Activated CD4-positive, alpha-beta T cell treated with anti-CD3 and anti-CD28 coated beads for 1 hour (primary cell): ENCODE measurements around the gene OS9.
"Not testable (repeated sequence)": the region's sequence is repeated elsewhere in the genome, so short reads cannot be mapped to it uniquely, and the experiment has no call there.

Experiments
- DNase-seq: peaks from one replicate; pipeline ENCODE4 v3.0.0-alpha.2; 2020

Gene OS9

DNA sequence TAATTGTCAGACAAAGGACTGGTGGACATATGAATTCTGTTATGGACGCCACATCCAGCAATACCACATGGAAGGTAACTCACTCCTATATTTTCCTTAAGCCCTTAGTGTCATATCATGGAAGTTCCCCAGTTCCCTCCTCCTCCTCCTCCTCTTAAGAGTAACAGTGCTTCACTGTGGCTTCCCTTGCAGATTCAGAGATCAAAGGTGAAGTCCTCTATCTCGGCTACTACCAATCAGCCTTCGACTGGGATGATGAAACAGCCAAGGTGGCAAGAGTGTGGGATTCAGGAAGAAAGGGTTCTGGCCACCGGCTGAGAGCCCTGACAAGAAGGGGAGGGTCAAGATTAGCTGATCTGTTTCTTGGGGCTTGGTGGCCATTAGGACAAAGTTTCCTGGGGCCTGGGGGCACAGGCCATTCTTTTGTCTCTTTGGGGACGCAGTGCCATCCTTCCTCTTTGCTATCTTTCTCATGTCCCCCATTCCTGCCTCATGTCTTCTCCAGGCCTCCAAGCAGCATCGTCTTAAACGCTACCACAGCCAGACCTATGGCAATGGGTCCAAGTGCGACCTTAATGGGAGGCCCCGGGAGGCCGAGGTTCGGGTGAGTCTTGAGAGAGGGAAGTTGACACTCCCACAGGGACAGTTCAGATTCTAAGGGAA, 2.0 kb downstream of the OS9 start:
- no peak for DNase-seq

DNA sequence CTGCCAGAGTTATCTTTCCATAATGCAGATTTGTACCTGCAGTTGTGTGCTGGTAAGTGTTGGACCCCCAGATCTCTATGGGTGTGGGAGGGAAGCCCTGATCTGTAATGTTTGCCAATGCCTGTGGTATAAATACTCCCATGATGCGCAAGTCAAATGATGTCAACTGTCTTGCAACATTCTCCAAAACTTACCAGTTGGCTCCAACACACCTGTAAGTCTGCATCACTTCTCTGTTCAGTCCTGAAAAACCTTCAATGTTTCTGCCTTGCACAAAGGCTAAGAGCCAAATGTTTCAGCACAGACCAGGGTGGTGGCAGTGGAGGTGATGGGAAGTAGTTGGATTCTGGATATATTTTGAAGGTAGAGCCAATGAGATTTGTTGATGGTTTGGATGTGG, 3.1 kb downstream of the OS9 start:
- DNase-seq = no peak

DNA sequence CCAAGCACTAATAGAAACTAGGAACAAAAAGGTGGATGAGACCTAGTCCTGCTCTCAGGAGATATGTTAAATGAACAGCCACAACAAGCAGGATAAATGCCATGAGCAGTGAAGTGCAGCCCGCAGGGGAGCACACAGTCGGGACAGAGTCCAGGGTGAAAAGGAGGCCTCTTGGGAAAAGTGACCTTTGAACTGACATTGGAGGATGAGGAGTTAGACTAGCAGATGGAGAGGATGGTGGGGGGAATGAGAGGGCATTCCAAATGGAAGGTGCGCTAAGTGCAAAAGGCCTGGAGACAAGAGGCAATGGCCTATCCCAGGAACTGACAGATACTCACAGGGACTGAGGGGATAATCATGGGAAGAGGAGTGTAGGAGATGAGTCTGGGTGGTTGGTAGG, 4.5 kb downstream of the OS9 start:
- DNase-seq = no peak

DNA sequence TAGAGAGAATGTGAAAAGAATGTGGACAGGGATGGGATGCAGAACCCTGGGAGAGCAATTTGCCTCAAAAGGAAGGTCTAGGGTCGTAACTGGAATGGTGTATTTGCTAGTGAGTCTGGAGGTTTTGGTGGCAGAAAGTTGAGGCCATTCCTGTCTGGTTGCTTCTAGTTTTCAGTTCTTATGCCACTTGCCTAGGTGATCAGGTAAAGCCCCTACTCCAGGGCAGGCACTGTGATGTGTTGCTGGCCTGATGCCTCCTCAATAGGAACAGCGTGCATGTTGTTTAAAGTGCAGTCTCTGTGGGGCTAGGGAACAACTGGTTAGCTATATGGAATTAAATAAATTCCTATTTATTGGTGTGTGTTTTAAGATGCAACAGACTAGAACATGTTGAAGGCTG, 6.4 kb downstream of the OS9 start:
- no peak for DNase-seq

DNA sequence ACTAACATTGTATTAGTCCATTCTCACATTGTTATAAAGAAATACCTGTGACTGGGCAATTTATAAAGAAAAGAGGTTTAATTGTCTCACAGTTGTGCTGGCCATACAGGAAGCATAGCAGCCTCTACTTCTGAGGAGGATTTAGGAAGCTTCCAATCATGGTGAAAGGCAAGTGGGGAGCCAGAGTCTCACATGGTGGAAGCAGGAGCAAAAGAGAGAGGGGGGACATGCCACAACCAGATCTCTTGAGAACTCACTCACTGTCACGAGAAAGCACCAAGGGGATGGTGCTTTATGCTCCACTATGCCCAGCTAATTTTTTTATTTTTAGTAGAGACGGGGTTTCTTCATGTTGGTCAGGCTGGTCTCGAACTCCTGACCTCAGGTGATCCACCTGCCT, 13.3 kb downstream of the OS9 start:
- no peak for DNase-seq

DNA sequence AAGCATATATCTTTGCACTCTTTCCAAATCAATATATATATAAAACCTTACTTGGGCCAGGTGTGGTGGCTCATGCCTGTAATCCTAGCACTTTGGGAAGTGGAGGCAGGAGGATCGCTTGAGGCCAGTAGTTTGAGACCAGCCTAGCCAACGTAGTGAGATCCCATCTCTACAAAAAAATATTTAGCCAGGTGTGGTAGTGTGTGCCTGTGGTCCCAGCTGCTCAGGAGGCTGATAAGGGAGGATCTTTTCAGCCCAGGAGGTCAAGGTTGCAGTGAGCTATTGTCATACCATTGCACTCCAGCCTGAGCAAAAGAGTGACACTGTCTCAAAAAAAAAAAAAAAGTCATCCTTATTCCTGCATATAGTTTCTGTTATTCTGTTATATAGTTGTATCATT, 14.4 kb downstream of the OS9 start:
- no peak for DNase-seq

DNA sequence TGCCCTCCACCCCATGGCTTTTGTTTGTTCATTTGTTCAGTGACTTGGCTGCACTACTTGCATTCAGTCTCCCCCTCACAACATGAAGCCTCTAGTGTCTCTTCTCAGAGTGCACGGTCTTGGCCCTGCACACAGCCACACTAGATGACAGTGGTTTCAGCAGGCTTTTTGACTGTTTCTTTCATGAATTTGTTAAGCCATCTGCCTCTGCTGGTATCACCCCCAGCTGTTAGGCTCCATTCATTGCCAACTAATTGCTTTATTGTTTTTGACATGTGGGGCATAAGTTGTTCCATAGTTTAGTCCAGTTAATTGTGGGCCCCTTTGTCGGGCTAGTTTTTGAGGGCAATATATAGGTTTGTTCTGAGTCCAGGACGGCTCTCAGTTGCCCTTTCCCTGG, 18.8 kb downstream of the OS9 start:
- no peak for DNase-seq

DNA sequence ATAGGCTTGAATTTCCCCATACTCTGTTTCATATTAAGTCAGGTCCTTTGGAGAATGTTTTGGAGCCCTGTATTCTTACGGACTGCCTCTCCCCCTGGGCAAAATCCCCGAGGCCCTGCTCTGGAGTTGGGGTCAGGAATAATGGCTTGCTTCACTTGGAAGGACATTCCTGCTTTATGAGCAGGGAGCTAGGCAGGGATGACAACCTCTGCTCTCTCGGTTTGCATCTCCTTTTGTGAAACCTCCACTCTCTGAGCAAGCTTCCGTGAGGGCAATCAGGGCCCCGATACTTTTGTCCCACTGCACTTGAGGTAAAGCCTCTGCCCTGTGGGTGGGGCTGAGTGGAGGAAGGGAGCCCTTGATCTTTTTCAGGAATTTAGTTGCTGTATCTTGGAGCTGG, 19.3 kb downstream of the OS9 start:
- DNase-seq = no peak

DNA sequence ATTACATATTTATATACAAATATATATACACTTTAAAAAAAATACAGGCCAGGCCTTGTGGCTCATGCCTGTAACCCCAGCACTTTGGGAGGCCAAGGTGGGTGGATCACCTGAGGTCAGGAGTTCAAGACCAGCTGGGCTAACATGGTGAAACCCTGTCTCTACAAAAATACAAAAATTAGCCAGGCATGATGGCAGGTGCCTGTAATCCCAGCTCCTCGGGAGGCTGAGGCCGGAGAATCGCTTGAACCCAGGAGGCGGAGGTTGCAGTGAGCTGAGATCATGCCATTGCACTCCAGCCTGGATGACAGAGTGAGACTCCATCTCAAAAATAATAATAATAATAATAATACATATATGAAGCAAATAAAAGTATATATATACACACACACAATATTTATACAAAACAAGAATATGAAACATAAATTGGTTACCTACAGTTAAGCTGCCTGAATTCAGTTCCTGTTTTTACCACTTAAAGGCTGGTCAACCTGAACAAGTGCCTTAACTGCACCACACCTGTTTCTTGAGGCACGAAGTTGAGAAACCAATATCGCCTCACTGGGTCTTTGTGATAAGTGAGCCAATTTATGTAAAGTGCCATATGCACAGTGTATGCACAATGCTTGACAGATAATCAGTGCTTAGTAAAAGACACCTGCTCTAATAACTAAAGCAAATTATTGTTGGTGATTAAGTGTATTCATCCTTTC, 21.3 kb downstream of the OS9 start:
- not testable (repeated sequence) for DNase-seq

DNA sequence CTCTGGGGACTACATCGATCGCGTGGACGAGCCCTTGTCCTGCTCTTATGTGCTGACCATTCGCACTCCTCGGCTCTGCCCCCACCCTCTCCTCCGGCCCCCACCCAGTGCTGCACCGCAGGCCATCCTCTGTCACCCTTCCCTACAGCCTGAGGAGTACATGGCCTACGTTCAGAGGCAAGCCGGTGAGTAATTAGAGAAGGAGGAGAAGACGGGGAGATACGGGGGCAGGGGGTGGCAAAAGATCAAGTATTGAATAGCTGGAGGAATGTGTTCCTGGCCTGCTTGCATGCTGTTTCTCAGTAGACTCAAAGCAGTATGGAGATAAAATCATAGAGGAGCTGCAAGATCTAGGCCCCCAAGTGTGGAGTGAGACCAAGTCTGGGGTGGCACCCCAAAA, 21.9 kb downstream of the OS9 start:
- DNase-seq = no peak

DNA sequence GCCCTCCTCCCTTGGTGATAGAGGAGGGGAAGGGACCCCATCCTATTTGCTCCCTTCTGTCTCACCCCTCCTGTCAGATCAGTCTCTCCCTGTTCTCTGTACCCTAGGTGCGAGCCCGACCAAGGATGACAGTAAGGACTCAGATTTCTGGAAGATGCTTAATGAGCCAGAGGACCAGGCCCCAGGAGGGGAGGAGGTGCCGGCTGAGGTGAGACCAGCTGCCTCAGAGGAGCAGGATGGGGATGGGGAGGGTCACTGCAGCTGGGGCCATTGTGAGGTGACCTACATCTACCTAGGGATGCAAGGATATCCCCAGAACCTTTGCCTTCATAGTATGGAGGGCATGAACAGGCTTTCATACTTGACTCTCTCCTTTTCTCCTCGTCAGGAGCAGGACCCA, 22.4 kb downstream of the OS9 start:
- no peak for DNase-seq

DNA sequence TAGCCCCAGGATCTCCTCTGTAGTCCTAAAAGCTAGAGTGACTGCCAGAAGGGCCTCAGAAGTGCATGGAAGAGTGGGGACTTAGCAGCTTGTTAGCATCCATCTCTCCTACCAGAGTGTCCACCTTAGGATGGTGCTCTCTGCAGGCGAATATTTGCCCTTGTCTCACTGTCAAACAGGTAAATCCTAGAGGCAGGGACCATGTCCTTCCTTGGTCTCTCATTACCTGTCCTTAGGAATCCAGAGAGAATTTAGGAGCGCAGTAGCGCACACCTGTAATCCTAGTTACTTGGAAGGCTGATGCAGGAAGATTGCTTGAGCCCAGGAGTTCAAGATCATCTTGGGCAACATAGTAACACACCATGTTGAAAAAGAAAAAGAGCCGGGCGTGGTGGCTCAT, 23.2 kb downstream of the OS9 start:
- DNase-seq = no peak

DNA sequence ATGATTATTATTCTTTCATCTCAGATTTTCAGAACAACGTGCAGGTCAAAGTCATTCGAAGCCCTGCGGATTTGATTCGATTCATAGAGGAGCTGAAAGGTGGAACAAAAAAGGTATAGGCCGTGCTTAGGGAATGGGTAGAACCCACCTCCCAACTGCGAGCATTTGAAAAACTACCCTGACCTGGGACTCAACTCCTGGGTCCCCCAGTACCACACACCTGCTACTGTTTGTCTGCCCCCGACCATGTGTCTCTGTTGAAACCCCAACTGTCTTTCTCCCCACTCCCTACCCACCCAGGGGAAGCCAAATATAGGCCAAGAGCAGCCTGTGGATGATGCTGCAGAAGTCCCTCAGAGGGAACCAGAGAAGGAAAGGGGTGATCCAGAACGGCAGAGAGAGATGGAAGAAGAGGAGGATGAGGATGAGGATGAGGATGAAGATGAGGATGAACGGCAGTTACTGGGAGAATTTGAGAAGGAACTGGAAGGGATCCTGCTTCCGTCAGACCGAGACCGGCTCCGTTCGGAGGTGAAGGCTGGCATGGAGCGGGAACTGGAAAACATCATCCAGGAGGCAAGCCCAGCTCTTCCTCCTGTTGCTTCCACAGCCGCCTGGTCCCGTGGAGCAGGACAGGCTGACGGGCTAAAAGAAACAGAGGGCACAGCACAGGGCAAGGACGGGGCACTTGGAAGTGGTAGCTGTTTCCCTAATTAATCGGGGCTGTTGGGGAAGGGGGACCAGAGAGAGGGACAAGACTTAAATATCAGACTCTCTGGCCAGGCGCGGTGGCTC, 24.1 kb downstream of the OS9 start:
- no peak for DNase-seq

DNA sequence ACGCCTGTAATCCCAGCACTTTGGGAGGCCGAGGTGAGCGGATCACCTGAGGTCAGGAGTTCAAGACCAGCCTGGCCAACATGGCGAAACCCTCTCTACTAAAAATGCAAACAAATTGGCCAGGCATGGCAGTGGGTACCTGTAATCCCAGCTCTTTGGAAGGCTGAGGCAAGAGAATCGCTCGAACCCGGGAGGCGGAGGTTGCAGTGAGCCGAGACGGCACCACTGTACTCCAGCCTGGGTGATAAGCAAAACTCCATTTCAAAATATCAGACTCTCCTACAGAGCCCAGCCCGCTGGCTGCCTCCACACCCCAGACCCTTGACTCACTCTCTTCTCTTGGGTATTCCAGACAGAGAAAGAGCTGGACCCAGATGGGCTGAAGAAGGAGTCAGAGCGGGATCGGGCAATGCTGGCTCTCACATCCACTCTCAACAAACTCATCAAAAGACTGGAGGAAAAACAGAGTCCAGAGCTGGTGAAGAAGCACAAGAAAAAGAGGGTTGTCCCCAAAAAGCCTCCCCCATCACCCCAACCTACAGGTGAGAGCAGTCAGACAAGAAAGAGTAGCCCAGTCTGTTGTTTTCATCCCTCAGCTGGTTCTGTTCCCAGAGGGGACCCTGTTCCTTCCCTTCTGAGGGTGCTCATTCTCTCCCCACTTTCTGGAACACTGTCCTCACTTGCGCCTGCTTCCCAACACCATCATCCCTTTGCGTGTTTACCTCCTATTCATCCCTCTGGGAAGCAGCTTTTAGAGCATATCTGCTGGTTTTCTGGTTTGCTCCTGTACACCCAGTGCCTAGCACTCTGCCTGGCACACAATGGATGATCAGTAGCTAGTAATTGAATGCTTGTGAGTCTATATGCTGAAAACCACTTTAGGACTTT, 25.0 kb downstream of the OS9 start:
- DNase-seq = no peak

DNA sequence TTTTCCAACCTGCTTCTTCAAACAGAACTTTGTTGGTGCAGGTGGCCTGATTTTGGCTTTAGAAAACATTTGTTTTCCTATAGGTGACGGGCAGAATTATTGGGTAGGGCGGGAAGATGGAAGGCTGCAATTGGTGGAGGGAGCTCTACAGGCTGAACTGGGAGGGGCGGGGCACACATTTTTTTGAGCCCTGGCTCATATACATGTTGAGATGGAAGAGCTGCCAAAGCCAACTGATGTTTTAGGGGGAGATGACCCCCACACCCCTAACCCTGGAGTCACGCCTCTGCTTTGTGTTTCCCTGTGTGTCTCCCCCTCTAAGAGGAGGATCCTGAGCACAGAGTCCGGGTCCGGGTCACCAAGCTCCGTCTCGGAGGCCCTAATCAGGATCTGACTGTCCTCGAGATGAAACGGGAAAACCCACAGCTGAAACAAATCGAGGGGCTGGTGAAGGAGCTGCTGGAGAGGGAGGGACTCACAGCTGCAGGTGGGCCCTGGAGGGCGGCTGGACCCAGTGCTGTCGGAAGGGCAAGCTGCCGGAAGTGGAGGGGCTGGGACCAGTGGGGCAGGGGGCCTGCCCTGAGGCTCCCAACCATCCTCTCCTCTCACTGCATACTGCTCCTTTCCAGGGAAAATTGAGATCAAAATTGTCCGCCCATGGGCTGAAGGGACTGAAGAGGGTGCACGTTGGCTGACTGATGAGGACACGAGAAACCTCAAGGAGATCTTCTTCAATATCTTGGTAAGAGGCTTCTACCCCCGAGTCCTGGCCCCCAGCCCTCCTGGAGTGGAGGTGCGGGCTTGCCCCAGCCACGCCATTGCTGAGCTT, 26.1 kb downstream of the OS9 start:
- no peak for DNase-seq

DNA sequence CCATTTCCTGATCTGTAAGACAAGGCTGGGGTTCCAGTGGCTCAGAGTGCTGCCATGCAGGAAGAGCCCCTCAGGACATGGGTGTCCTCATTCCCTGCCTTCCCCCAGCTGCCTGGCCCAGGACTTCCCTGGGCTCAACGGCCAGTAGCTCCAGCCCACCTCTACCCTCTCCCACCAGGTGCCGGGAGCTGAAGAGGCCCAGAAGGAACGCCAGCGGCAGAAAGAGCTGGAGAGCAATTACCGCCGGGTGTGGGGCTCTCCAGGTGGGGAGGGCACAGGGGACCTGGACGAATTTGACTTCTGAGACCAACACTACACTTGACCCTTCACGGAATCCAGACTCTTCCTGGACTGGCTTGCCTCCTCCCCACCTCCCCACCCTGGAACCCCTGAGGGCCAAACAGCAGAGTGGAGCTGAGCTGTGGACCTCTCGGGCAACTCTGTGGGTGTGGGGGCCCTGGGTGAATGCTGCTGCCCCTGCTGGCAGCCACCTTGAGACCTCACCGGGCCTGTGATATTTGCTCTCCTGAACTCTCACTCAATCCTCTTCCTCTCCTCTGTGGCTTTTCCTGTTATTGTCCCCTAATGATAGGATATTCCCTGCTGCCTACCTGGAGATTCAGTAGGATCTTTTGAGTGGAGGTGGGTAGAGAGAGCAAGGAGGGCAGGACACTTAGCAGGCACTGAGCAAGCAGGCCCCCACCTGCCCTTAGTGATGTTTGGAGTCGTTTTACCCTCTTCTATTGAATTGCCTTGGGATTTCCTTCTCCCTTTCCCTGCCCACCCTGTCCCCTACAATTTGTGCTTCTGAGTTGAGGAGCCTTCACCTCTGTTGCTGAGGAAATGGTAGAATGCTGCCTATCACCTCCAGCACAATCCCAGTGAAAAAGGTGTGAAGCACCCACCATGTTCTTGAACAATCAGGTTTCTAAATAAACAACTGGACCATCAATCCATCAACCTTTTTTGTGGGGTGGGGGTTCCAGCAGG, 27.0 kb downstream of the OS9 start:
- DNase-seq = no peak

DNA sequence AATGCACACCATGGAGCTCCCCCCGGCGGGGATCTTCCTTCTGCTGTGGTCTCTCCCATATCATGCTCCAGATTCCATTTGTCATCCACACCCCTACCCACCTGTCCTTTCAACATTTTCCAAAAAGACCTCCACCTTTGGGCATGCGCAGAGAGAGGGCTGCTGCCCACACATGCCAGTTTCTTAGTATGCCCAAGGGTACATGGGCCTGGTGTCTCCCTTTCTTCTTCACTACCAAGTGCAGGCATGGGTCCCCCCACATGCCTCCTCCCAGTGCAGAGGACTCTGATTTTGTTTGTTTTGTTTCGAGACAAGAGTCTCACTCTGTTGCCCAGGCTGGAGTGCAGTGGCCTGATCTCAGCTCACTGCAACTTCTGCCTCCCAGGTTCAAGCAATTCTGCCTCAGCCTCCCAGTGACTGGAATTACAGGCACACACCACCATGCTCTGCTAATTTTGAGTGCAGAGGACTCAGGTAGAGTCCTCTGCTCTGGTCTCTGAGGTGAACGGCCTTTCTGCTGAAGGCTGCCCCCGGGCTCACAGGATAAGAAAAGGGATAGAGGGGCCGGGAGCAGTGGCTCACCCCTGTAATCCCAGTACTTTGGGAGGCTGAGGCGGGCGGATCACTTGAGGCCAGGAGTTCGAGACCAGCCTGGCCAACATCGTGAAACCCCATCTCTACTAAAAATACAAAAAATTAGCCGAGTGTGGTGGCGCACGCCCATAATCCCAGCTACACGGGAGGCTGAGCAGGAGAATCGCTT, 28.1 kb downstream of the OS9 start:
- DNase-seq = not testable (repeated sequence)

DNA sequence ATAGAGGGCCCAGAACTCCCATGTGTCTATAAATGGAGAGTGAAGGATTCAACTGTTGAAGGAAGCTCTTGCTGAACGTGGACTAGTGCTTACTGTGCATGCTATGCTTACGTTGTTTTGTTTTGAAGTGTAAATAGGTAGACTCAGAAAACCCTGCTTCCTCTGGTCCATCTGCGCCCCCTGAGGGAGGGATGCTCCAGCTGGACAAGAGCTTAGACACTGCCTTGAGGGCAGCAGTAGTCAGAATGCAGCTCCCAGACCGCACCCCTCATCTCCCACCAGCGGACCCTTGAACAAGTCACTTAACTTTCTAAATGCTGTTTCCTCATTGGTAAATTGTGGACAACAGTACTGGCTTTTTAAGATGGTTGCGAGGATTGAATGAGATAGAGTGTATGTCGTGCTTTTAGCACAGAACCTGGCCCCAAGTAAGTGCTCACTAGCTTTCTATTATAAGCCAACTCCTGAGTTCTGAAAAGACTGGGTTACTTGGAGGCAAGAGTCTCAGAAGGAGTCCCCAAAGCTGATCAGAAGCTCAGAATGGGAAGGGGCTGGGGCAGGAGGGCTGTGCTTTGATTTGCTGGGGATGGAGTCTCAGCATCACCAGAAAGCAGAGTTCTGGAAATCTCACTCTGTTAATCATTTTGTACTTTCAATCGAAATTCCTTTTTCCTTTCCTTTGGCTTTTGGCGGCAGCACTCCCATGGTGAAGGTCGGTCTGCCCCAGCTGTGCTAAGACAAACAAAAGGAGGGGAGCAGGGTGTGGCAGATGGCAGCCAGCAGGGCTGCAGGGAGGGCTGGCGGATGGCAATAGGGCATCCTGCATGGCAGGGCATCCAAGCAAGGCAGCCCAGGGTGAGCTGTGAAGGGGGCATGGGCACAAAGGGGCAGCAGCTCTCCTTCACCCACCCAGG, 29.0 kb downstream of the OS9 start:
- no peak for DNase-seq

DNA sequence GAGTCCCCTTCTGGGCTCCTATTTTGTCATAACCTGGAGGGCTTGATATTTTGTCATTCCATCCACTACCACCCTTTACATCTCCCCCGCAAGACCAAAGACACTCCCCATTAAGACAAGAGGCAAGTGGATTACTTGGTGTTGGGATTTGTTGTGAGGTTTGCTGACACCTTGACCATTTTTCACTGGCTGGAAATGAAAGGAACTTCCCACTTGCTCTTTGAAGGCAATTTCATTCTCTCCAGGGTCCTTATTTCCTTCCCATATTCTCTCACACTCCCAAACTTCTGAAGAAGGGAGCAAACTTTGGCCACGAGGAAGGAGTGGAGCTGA, 29.7 kb downstream of the OS9 start:
- DNase-seq = no peak
